ENCODE data around the gene KRT26. TPM values are rescaled to one million over a fixed set of nuclear protein-coding genes. Genes with fewer than 3 reads are reported as not detected.
A peak's percentile ranks its signal among the peaks of the same experiment; 100 is the strongest.
"Not testable (repeated sequence)": the region's sequence is repeated elsewhere in the genome, so short reads cannot be mapped to it uniquely, and the experiment has no call there.

Gene KRT26
- total and polyA plus RNA-seq, 2 of the 13 experiments (the other 11 are each of a cell fraction or from before 2014, with no cell fraction given): not detected

- no peak for TF ChIP-seq HBP1 (CRISPR knock-in tag; IDR thresholded peaks at IDR 0.05; ENCODE audit: low read depth)
- no peak for TF ChIP-seq DZIP1 (CRISPR knock-in tag; IDR thresholded peaks at IDR 0.05)
- TF ChIP-seq CHD4 (IDR thresholded peaks at IDR 0.05; ENCODE audit: borderline replicate concordance, low read length): no peak
- no peak for TF ChIP-seq ZNF710 (CRISPR knock-in tag; IDR thresholded peaks at IDR 0.05; ENCODE audit: borderline replicate concordance)
- no peak for TF ChIP-seq MAZ (IDR thresholded peaks at IDR 0.05; ENCODE audit: borderline replicate concordance, low read depth, low read length)
- TF ChIP-seq MAZ (CRISPR knock-in tag; IDR thresholded peaks at IDR 0.05; ENCODE audit: low read depth): no peak
Measured at GRCh38 chr17:40815381-40815780, 43.4 kb upstream of the KRT26 start (continued).

- H3K4me3 ChIP-seq (replicated peaks in 1 of 3; ENCODE audit: insufficient read depth in 1 of 3, low read depth in 2 of 3, low read length in 3 of 3); BruUV-seq (replicated peaks); H3K9me3 ChIP-seq (ENCODE audit: low read length); H3K27ac ChIP-seq (ENCODE audit: extremely low read length, insufficient read depth, low read length); H3K9ac ChIP-seq (ENCODE audit: insufficient read depth, low read depth, low read length); H4K20me1 ChIP-seq (ENCODE audit: insufficient read depth, low read length); H3K4me2 ChIP-seq (ENCODE audit: low read depth, low read length); FAIRE-seq; in situ Hi-C loops (cut with HindIII; ENCODE audit: extremely low pct_ligation_motif_present, low pct_unique_long_range_greater_than_20kb); DNase-seq (ENCODE audit: low spot score); intact Hi-C loops (cut with micrococcal nuclease; ENCODE audit: unreplicated experiment); H3K27me3 ChIP-seq (ENCODE audit: control insufficient read depth in 1 of 2, insufficient read depth in 2 of 2, low read length in 2 of 2); H3K36me3 ChIP-seq (replicated peaks in 1 of 2; ENCODE audit: control insufficient read depth in 1 of 2, insufficient read depth in 2 of 2, low read length in 2 of 2); ATAC-seq; CTCF ChIA-PET (ENCODE audit: low intra/inter-chr PET ratio, low total read pairs); H2AFZ ChIP-seq (ENCODE audit: low read length): not testable (repeated sequence)
- POLR2A ChIA-PET: interaction anchor here (1.2 kb wide), 1 partner anchor 874 kb away, joined by 3 read pairs; the partner anchor contains the start of gene EIF1
- Histone ChIP-seq H3K4me1 (ENCODE audit: insufficient read depth, low read length) (peaks cover 20% of the 10 kb centered on the region), H3K79me2 (ENCODE audit: insufficient read depth, low read length) (peaks cover 13% of the 10 kb centered on the region)
- 55% methylated on average over 3 of the region's 3 CpGs for WGBS (ENCODE audit: low lambda C conversion rate)
- peak; percentile 46 for TF ChIP-seq MNT (IDR thresholded peaks at IDR 0.05)
Measured at GRCh38 chr17:40814657-40815056, 42.7 kb upstream of the KRT26 start.
